RWPE2 (cell line): Measurements from ENCODE around the gene HIVEP3.

Source experiments
- ATAC-seq: fragments of 200-7000 bp; cut with Tn5 transposase; 3 replicates; pipeline ENCODE4 v1.9.1; 2021; ENCODE audit warnings: low read depth
- DNase-seq: peaks from one replicate; pipeline ENCODE4 v3.0.0-alpha.2; 2020; ENCODE audit warnings: low spot score
- H3K27ac ChIP-seq: fragments of 450-650 bp; 2 replicates; pipeline ENCODE4 v1.5.1; 2017; ENCODE audit warnings: mild to moderate bottlenecking; ENCODE audit not compliant: poor library complexity, severe bottlenecking
- H3K27me3 ChIP-seq: fragments of 250-450 bp; sonication (Bioruptor Pico); 2 replicates; pipeline ENCODE4 v1.5.1; 2021; ENCODE audit warnings: mild to moderate bottlenecking, moderate library complexity; ENCODE audit not compliant: insufficient read depth, poor library complexity, severe bottlenecking
- H3K36me3 ChIP-seq: fragments of 250-450 bp; sonication (Bioruptor Pico); 2 replicates; pipeline ENCODE4 v1.5.1; 2020; ENCODE audit warnings: low read depth, mild to moderate bottlenecking, moderate library complexity
- H3K4me1 ChIP-seq: fragments of 250-450 bp; sonication (Bioruptor Pico); 2 replicates; pipeline ENCODE4 v1.5.1; 2021; ENCODE audit warnings: mild to moderate bottlenecking, moderate library complexity; ENCODE audit not compliant: insufficient read depth, poor library complexity, severe bottlenecking
- H3K4me3 ChIP-seq: fragments of 250-450 bp; sonication (Bioruptor Pico); 2 replicates; pipeline ENCODE4 v1.5.1; 2021; ENCODE audit warnings: mild to moderate bottlenecking, moderate library complexity; ENCODE audit not compliant: severe bottlenecking
- H3K9me3 ChIP-seq: fragments of 250-450 bp; sonication (Bioruptor Pico); 2 replicates; pipeline ENCODE4 v1.5.1; 2021; ENCODE audit warnings: mild to moderate bottlenecking, moderate library complexity; ENCODE audit not compliant: severe bottlenecking
- CTCF ChIP-seq: fragments of 450-650 bp; IDR thresholded peaks from one replicate; pipeline ENCODE4 v1.5.1; 2017; ENCODE audit warnings: mild to moderate bottlenecking, moderate library complexity; ENCODE audit not compliant: poor library complexity, severe bottlenecking

Gene HIVEP3

GRCh38 chr1:41918450-41919043 lies at the start of gene HIVEP3:
HIVEP3 (minus strand) TSS chr1:41918922.
- DNase-seq, result no peak
- peak within 1 kb of the TSS; percentile 36 for H3K27ac ChIP-seq

GRCh38 chr1:41964400-41964799 lies 45.7 kb upstream of the HIVEP3 start:
- no peak for ATAC-seq

More at GRCh38 chr1:41918450-41919043, at the start of gene HIVEP3:
- no peaks in the 10 kb centered on the region for H3K36me3 ChIP-seq
- H3K4me3 ChIP-seq, result peak within 1 kb of the TSS; percentile 49
- no peaks in the 10 kb centered on the region for H3K27me3 ChIP-seq
- ATAC-seq, result peak; percentile 44; the same call in 2 of the 3 replicates
- no peaks in the 10 kb centered on the region for H3K9me3 ChIP-seq
- H3K4me1 ChIP-seq, result peaks cover 26% of the 10 kb centered on the region
- TF ChIP-seq CTCF, result no peak

GRCh38 chr1:41963636-41964035 lies 44.9 kb upstream of the HIVEP3 start:
- H3K27me3 ChIP-seq, result no peaks in the 10 kb centered on the region
- H3K4me3 ChIP-seq, result no peak overlapping the region
- ATAC-seq (no peak), DNase-seq (no peak)
- H3K27ac ChIP-seq, result no peak overlapping the region
- no peak for TF ChIP-seq CTCF
- H3K36me3 ChIP-seq, result no peaks in the 10 kb centered on the region
- no peaks in the 10 kb centered on the region for H3K4me1 ChIP-seq
- H3K9me3 ChIP-seq, result no peaks in the 10 kb centered on the region

More at GRCh38 chr1:41964400-41964799, 45.7 kb upstream of the HIVEP3 start:
- Histone ChIP-seq H3K36me3 (no peaks in the 10 kb centered on the region), H3K27ac (no peak overlapping the region), H3K4me3 (no peak overlapping the region), H3K9me3 (no peaks in the 10 kb centered on the region), H3K27me3 (no peaks in the 10 kb centered on the region), H3K4me1 (no peaks in the 10 kb centered on the region)
- DNase-seq, result no peak
- no peak for TF ChIP-seq CTCF

- ATAC-seq (no peak), DNase-seq (no peak)
- H3K27ac ChIP-seq, result peak overlapping the region; percentile 98
- no peaks in the 10 kb centered on the region for H3K36me3 ChIP-seq
- H3K27me3 ChIP-seq, result no peaks in the 10 kb centered on the region
- TF ChIP-seq CTCF, result no peak
- H3K4me3 ChIP-seq, result no peak overlapping the region
- H3K9me3 ChIP-seq, result no peaks in the 10 kb centered on the region
- peaks cover 46% of the 10 kb centered on the region for H3K4me1 ChIP-seq
These were observed 39.4 kb upstream of the HIVEP3 start for GRCh38 chr1:41958015-41958673.

- no peak for TF ChIP-seq CTCF
- H3K27me3 ChIP-seq, result no peaks in the 10 kb centered on the region
- no peak overlapping the region for H3K4me3 ChIP-seq
- DNase-seq, result peak; percentile 82
- ATAC-seq, result peak; percentile 75
- H3K9me3 ChIP-seq, result no peaks in the 10 kb centered on the region
- H3K36me3 ChIP-seq, result no peaks in the 10 kb centered on the region
- peak overlapping the region; percentile 98 for H3K27ac ChIP-seq
- H3K4me1 ChIP-seq, result peaks cover 49% of the 10 kb centered on the region
These were observed 38.8 kb upstream of the HIVEP3 start for GRCh38 chr1:41957568-41957967.
